ENCODE measurements around the gene OVCH2.

OVCH2 gene

DNA sequence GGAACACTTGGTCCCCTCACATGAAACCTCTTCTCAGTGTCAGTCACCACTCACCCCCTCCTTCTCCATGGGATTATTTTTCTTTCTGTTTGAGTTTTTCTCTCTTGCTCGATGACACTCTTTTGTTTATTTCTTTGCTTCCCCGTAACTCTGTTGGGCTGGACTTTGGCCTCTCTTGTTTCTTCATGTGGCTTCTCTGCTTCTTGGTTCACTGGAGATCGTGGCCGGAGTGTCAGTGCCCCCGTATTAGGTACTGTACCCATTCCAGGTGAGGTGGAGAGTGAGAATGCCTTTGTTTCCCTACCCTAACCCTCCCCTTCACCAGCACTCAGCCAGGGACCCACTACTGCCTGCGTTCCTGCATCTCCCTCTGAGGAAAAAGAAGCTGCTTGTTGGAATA lies 65.5 kb downstream of the OVCH2 start:
- DNase-seq (ENCODE audit: low read depth in 2 of 3, low spot score in 1 of 3): no peak

GRCh38 chr11:7639643-7640025 lies 66.6 kb downstream of the OVCH2 start:
- DNase-seq (ENCODE audit: low read depth in 2 of 3, low spot score in 1 of 3): no peak

All from stimulated activated CD4-positive, alpha-beta T cell treated with anti-CD3 and anti-CD28 coated beads, Interleukin-12 subunit alpha, Interleukin-12 subunit beta, amount 100 ng/mL, for 48 hours (primary cell).